Thymus (tissue), 2 donors: ENCODE data around the gene ABI1. TPM values are rescaled to one million over a fixed set of nuclear protein-coding genes. Genes with fewer than 3 reads are reported as not detected.

ENCODE experiments used
- polyA plus RNA-seq: library from polyadenylated mRNA; stranded (reverse); fragments of 200-250 nt; gene quantifications from one replicate; pipeline ENCODE4 v1.2.3, GENCODE V29; 2013
- total RNA-seq: library from RNA; stranded (reverse); fragments of 120-200 nt; gene quantifications from one replicate; pipeline ENCODE4 v1.2.4, GENCODE V29; 2013
- donor health status: healthy.

Gene ABI1
- total and polyA plus RNA-seq, 2 donors, result 62.3 to 64.5 TPM

Other genes starting within 250 kb of the ABI1 start
- 30.5 TPM for gene PDSS1, start 163.3 kb downstream of the ABI1 start, total RNA-seq
- gene PDSS1, start 163.3 kb downstream of the ABI1 start, polyA plus RNA-seq, result 31.5 TPM
- gene ANKRD26, start 239.5 kb upstream of the ABI1 start, total RNA-seq, result 8.3 TPM
- 9.3 TPM for gene ANKRD26, start 239.5 kb upstream of the ABI1 start, polyA plus RNA-seq